Pons (tissue), 1 donor: Measurements from ENCODE around the gene DYRK1B.
A peak's percentile ranks its signal among the peaks of the same experiment; 100 is the strongest.
"Not testable (repeated sequence)": the region's sequence is repeated elsewhere in the genome, so short reads cannot be mapped to it uniquely, and the experiment has no call there.

Source experiments
- DNase-seq: peaks from one replicate; pipeline ENCODE4 v3.0.0-alpha.2; 2016; ENCODE audit warnings: low spot score

Gene DYRK1B

GRCh38 chr19:39809368-39809767 lies 24.6 kb downstream of the DYRK1B start:
- DNase-seq: no peak

GRCh38 chr19:39808688-39809087 lies 25.3 kb downstream of the DYRK1B start:
- DNase-seq: not testable (repeated sequence)

- no peak for DNase-seq
Observed at GRCh38 chr19:39807846-39808364, 26.1 kb downstream of the DYRK1B start.

- DNase-seq: no peak
Observed at GRCh38 chr19:39805104-39805503, 28.9 kb downstream of the DYRK1B start.

GRCh38 chr19:39802958-39803357 lies 31.0 kb downstream of the DYRK1B start:
- DNase-seq: peak; percentile 20

- DNase-seq: no peak
Observed at GRCh38 chr19:39797083-39797482, 36.9 kb downstream of the DYRK1B start.

GRCh38 chr19:39796000-39796498 lies 37.9 kb downstream of the DYRK1B start:
- no peak for DNase-seq

- DNase-seq: no peak
Observed at GRCh38 chr19:39795001-39795400, 39.0 kb downstream of the DYRK1B start.

- DNase-seq: peak; percentile 84
Observed at GRCh38 chr19:39792999-39793546, 40.9 kb downstream of the DYRK1B start.

- no peak for DNase-seq
Observed at GRCh38 chr19:39788244-39788643, 45.7 kb downstream of the DYRK1B start.

GRCh38 chr19:39780894-39781293 lies 53.1 kb downstream of the DYRK1B start:
- DNase-seq: no peak

GRCh38 chr19:39778763-39779162 lies 55.2 kb downstream of the DYRK1B start, which contains the start of gene LEUTX:
LEUTX (plus strand) TSS chr19:39778854; CDS start chr19:39778921, 67 bp downstream.
- DNase-seq: no peak
